NCI-H748 treated with DMSO at 0.1 percent for 48 hours (cell line): ENCODE measurements around the gene DNAJB13.
"Not testable (repeated sequence)": the region's sequence is repeated elsewhere in the genome, so short reads cannot be mapped to it uniquely, and the experiment has no call there.

Experiments used
- DNase-seq: peaks from one replicate; lab custom pipeline; 2025; lab: John Stamatoyannopoulos, UW

DNAJB13 gene, protein sequence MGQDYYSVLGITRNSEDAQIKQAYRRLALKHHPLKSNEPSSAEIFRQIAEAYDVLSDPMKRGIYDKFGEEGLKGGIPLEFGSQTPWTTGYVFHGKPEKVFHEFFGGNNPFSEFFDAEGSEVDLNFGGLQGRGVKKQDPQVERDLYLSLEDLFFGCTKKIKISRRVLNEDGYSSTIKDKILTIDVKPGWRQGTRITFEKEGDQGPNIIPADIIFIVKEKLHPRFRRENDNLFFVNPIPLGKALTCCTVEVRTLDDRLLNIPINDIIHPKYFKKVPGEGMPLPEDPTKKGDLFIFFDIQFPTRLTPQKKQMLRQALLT

GRCh38 chr11:73950869-73951710, at the start of gene DNAJB13:
DNAJB13 (plus strand) TSS chr11:73951026; CDS start chr11:73951070, 44 bp downstream.
- no peak for DNase-seq

DNA sequence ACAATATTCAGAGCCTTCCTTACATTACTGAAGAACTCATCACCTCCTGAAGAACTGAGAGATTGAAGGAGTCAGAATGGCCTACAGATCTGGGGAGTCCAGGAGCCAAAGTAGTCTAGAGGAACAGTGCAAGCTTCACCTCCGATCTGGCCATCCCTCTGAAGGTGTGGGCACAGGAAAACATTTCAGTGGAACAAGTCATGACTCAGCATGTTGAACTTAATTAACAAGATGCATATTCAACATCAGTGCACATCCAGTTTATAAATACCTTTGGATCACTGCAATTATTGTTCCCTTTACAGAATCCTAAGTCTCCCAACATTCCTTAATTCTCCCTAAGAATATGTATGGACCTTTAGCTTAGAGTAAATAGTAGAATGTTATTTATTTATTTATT, 48.5 kb upstream of the DNAJB13 start:
- no peak for DNase-seq

DNA sequence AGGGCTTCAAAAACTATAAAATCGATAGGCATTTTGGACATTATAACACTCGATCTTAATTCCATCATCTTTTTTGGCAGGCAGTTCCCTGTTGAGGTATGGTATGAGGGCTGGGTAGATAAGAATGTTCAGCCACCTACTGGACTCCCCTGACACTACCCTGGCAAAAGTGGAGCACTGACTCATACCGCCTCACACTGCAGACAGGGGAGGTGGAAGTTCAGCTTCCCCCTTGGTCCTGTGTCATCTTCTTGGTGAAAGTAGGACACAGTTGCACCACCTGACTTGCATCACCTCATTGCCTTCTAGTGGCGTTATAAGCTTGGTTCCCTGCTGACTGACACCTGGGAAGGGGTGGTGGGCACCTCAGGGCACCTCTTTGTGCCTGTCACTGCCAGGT, 43.6 kb upstream of the DNAJB13 start:
- DNase-seq: no peak

DNA sequence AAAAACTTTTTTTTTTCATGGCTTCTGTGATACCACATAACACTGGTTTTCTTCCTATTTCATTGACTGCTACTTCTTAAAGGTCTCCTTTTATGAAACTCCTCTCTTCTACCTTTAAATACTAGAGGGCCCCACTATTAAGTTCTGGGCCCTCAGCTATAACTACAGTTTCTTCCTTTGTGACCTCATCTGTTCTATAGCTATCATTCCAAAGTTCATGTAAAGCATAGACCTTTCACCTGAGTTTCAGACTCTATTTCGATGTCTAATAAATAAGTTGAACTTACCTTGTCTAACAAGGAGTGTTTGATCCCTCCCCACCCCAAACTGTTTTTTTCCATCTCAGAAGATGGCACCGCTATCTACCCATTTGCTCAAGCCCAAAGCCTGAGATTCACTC, 38.8 kb upstream of the DNAJB13 start:
- no peak for DNase-seq

DNA sequence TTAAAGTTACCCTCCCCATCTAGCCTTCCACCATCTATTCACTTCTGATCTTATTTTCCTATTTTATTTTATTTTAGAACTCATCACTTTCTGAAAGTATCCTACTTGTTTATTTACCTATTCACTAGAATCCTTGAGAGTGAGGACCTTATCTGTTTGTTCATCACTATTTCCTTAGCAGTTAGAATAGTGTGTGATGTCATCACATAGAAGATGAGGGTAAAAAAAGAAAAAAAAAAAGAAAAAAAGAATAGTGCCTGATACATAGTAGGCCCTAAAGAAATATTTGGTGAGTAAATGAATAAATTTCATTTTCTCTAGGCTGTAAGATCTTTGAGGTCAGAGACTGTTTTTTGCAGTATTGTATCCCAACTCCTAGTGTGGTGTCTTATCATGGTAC, 37.4 kb upstream of the DNAJB13 start:
- no peak for DNase-seq

DNA sequence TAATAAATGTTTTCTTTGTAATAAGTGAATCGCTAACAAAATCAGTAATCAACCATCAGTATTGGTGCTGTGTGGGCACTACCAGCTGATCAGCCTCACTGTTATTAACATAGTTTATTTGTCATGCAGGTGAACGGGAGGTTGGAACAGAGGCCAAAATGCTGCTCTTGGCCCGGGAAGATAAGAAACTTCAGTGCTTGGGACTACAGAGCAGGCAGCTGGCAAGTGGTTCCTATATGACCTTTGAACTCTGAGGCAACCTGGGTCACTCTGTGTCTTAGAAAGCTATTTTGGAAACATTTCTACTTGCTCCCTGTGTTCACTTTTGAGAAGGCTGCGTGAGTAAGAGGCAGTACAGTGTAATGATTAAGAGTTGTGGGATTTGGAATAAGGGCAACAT, 36.5 kb upstream of the DNAJB13 start:
- no peak for DNase-seq

DNA sequence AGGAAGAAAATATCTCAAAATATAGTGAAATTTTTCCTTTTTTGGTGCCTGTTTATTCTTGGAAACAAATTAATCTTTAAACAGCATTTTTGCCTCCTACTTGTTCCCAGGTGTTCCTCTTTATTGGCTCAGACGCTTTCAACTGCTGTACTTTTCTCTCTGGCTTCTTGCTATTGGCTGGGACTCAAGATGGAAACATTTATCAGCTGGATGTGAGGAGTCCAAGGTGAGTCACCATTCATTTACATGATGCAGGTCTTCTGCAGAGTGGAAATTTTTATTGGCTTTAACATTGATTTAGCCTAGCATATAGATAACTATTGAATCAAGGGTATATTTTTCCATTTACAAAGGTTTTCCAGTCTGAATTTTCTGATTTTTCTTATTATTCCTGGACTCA, 34.4 kb upstream of the DNAJB13 start:
- DNase-seq: no peak

- no peak for DNase-seq
These were observed 29.6 kb upstream of the DNAJB13 start for GRCh38 chr11:73921180-73921579.

GRCh38 chr11:73929388-73929787, 21.4 kb upstream of the DNAJB13 start:
- DNase-seq: no peak

DNA sequence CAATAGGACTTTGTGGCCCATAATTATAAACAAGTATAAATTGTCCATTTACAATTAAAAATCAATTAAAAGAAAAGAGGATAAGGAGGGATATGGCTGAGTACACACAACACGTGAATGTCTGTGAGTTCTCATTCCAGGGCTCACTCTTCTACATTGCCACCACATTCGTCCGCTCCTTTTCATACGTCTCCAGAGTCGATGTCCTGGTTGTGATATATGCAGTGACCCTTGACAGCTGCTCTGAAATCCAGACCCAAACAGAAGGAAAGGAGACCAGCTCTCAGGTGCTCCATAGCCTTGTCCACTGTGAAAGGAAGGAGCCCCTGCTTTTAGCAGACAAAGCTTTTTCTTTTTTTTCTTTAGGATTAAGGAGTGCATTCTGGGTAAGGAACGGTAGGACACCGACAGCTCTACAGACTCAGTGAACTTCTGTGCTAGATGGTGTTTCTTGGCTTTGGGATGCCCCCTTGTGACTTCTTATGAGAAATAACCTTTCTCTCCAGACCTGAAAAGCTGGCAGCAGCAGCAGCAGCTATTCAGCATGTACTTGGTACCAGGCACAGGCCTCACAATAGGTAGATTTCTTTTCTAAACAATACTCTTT, 19.7 kb upstream of the DNAJB13 start:
- peak; percentile 16 for DNase-seq

DNA sequence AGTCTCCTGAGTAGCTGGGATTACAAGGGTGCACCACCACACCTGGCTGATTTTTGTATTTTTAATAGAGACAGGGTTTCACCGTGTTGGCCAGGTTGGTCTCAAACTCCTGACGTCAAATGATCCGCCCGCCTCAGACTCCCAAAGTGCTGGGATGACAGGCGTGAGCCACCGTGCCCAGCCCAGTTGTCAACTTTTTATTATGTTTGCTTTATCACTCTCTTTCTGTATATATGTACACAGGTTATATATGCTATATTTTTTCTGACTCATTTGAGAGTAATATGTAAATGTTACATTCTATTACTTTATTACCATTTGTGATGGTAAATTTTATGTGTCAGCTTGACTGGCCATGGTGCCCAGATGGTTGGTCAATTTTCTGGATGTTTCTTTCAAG, 18.9 kb upstream of the DNAJB13 start:
- no peak for DNase-seq

- DNase-seq: no peak
These were observed 18.0 kb upstream of the DNAJB13 start for GRCh38 chr11:73932781-73933180.

DNA sequence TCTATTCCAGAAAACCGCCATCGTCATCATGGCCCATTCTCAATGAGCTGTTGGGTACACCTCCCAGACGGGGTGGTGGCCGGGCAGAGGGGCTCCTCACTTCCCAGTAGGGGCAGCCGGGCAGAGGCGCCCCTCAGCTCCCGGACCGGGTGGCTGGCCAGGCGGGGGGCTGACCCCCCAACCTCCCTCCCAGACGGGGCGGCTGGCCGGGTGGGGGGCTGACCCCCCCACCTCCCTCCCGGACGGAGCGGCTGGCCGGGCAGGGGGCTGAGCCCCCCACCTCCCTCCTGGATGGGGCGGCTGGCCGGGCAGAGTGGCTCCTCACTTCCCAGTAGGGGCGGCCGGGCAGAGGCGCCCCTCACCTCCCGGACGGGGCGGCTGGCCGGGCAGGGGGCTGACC, 14.8 kb upstream of the DNAJB13 start:
- not testable (repeated sequence) for DNase-seq

DNA sequence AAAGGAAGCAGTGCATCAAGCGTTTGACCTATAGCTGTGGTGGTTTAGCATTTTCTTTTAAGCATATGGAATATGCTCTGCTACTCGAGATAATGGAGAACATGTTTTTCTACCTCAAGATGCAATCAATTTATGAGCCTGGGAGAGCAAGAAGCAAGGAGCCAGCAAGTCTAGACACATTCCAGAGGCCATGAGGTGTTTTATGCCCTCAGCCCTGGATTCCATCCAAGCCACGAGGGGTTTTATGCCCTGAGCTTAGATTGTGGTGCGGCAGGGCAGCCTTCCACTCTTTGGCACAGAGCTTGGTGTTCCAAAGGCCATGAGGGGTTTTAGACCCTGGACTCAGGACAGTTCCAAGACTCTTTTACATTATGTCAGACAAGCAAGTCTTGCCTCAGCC, 11.7 kb upstream of the DNAJB13 start:
- no peak for DNase-seq

DNA sequence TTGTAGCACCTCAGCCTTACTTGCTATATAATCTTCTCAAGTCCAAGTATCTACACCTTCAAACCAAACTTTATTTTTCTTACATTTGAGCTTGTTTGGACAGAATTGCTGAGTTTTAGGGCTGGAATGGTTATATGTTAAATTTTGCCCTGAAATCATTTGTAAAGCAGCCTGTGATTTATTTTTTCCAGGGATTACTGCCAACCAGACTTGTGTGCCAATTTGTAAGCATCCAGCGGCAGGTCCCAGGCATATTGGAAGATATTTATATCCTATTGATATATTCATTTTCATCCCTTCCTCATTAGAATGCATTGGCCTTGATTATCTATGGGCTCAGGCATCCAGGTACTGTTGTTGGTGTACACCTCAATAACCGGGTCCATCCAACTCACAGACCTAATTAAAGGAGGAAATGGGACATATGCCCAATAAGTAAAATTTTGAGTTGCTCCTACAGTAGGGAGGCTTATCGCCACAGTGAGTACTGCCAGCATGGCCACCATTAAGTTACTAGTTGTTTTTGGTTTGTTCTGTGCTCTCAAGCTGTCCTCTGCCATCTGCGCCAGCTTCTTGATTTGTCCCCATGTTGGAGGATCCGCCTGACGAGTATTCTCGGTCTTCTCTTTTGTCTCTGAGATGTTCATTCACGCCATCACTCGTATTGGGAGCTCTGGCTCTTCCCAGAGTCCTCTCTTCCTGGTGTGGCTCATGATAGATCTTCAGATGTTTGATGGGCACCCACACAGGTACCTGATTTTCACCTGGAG, 9.8 kb upstream of the DNAJB13 start:
- no peak for DNase-seq

GRCh38 chr11:73942010-73942409, 8.8 kb upstream of the DNAJB13 start:
- DNase-seq: no peak

- DNase-seq: no peak
These were observed 6.7 kb upstream of the DNAJB13 start for GRCh38 chr11:73944085-73944484.

GRCh38 chr11:73944901-73945300, 5.9 kb upstream of the DNAJB13 start:
- no peak for DNase-seq

- DNase-seq: no peak
These were observed 5.4 kb upstream of the DNAJB13 start for GRCh38 chr11:73945396-73945795.

DNA sequence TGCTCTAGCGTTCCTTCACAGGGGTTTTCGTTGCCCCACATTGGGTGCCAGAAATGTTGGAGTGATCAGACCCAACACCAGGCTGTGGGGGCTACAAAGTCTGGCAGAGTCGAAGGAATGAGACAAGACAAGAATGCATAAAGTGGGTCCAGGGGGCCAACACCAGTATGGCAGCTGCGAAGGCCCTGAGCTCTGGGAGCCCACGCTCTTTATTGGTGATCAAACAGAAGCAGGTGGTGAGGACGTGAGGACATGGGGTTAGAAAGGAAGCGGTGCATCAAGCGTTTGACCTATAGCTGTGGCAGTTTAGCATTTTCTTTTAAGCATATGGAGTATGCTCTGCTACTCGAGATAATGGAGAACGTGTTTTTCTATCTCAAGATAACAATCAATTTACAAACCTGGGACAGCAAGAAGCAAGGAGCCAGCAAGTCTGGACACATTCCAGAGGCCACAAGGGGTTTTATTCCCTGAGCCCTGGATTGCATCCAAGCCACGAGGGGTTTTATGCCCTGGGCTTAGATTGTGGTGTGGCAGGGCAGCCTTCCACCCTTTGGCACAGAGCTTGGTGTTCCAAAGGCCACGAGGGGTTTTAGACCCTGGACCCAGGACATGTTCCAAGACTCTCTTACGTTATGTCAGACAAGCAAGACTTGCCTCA, 3.9 kb upstream of the DNAJB13 start:
- no peak for DNase-seq

DNA sequence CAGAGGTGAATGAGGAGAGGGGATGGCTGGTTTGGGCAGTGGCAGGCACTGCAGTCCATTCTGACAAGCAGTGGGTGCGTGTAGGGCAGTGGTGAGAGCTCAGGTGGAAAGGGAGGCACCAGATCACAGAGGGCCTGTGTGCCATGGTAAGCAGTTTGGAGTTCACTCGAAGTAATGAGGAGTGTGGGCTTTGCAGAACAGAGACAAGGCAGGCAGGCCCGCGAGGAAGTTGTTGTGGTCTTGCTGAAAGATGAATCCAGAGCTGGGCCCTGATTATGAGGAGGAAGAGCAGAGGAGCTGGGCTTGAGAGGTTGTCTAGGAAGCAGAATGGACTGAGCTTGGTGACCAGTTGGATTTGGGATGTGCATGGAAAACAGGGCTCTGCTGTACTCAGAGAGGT, 1.6 kb upstream of the DNAJB13 start:
- no peak for DNase-seq

DNA sequence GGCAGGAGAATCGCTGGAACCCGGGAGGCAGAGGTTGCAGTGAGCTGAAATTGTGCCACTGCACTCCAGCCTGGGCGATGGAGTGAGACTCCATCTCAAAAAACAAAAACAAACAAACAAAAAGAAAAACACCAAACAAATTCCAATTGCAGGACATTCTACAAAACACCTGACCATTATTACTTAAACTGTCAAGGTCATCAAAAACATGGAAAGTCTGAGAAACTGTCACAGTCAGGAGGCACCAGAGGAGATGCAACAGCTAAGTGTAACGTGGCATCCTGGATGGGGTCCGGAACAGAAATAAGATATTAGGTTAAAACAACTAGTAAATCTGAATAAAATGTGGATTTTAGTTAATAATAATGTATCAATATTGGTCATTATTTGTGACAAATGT, 914 bp upstream of the DNAJB13 start:
- DNase-seq: no peak
